ENCODE data around the gene NCAPH2.

GRCh38 chr22:50471962-50472361, 36.1 kb upstream of the NCAPH2 start:
- TF ChIP-seq ARID4A (CRISPR knock-in tag; IDR thresholded peaks at IDR 0.05; ENCODE audit: borderline replicate concordance): no peak
- TF ChIP-seq ZNF333 (CRISPR knock-in tag; IDR thresholded peaks at IDR 0.05; ENCODE audit: borderline replicate concordance): no peak
- TF ChIP-seq SRF (IDR thresholded peaks at IDR 0.05; ENCODE audit: low read depth, low read length): no peak
- no peak for TF ChIP-seq SNAPC4 (CRISPR knock-in tag; IDR thresholded peaks at IDR 0.05)
- no peak for TF ChIP-seq ELF4 (CRISPR knock-in tag; IDR thresholded peaks at IDR 0.05; ENCODE audit: borderline replicate concordance)
- no peak for TF ChIP-seq SMAD3 (CRISPR knock-in tag; IDR thresholded peaks at IDR 0.05)
- TF ChIP-seq ZFX (CRISPR knock-in tag; IDR thresholded peaks at IDR 0.05; ENCODE audit: low read depth): no peak
- no peak for TF ChIP-seq JUNB (CRISPR knock-in tag; IDR thresholded peaks at IDR 0.05; ENCODE audit: borderline replicate concordance)

Measured in HepG2 (cell line).